Central memory CD4-positive, alpha-beta T cell (primary cell): ENCODE data around the gene SLC35G3.
"Not testable (repeated sequence)": the region's sequence is repeated elsewhere in the genome, so short reads cannot be mapped to it uniquely, and the experiment has no call there.

Experiments
- DNase-seq: peaks from one replicate; pipeline ENCODE4 v3.0.0; 2022

Gene SLC35G3

GRCh38 chr17:35163886-35164285 lies 30.3 kb downstream of the SLC35G3 start:
- DNase-seq, result no peak

- DNase-seq, result no peak
These were observed 31.4 kb downstream of the SLC35G3 start for GRCh38 chr17:35162755-35163154.

GRCh38 chr17:35161281-35161761 lies 32.9 kb downstream of the SLC35G3 start:
- DNase-seq, result peak; percentile 60

GRCh38 chr17:35160354-35161201 lies 33.6 kb downstream of the SLC35G3 start:
- peak; percentile 62 for DNase-seq

GRCh38 chr17:35159940-35160339 lies 34.3 kb downstream of the SLC35G3 start:
- DNase-seq, result no peak

GRCh38 chr17:35155246-35155645 lies 38.9 kb downstream of the SLC35G3 start:
- DNase-seq, result no peak

GRCh38 chr17:35154196-35155165 lies 39.7 kb downstream of the SLC35G3 start:
- DNase-seq, result no peak

GRCh38 chr17:35152421-35153140 lies 41.6 kb downstream of the SLC35G3 start:
- no peak for DNase-seq

GRCh38 chr17:35151080-35151479 lies 43.1 kb downstream of the SLC35G3 start:
- not testable (repeated sequence) for DNase-seq

- DNase-seq, result no peak
These were observed 44.3 kb downstream of the SLC35G3 start for GRCh38 chr17:35149941-35150340.

GRCh38 chr17:35148144-35148543 lies 46.0 kb downstream of the SLC35G3 start:
- no peak for DNase-seq

GRCh38 chr17:35147375-35147905 lies 46.8 kb downstream of the SLC35G3 start, which contains the start of gene UNC45B:
Gene UNC45B, plus strand, starts transcription at chr17:35147817. Its CDS starts 447 bp downstream, at chr17:35148264.
- DNase-seq, result no peak

GRCh38 chr17:35146214-35146833 lies 47.9 kb downstream of the SLC35G3 start:
- DNase-seq, result no peak

- DNase-seq, result no peak
These were observed 49.4 kb downstream of the SLC35G3 start for GRCh38 chr17:35144840-35145239.
